Measurements from ENCODE around the gene RIN3.

RIN3 gene

DNA sequence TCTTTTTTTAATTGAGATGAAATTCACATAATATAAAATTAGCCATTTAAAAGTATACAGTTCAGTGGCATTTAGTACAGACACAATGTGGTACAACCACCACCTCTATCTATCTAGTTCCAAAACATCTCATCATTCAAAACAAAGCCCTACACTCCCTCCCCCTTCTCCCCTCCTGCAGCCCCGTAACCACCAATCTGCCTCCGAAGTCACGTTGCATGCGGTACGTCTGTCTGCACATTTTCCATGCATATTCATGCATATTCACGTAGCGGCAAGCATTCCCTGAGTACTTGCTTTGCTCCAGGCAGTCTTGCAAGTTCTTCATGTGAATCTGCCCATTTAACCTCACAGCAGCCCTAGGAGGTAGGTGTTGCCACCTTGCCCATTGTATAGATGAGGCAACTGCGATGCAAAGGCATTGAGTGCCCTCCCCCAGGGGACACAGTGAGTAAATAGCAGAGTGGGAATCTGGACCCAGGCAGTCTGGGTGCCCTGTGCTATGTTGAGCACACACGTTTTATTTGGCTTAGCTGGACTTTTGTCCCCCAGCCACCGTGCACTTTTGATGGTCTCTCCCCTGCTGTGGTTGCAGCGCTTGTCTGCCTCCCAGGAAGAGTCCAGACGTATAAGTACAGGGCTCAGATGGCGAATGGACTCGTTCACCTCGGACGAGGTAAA is 43.4 kb downstream of the RIN3 start:
- no peak for DNase-seq

DNA sequence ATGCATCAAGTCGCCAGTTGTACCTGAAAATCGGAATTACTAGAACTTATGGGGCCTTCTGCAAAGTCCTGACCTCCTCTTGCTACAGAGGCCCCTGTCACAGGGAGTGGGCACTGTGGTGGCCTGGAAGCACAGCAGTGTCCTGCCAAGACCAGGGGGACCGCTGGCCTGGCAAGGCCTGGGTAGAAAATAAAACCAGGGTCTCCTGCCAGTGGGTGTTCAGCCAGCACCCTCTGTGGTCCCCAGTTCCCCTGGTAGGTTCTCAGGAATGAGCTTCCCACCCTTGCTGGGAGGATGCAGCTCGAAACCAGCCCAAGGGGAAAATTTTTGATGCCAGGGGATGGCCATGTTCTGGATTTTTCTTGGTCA is 43.9 kb downstream of the RIN3 start:
- DNase-seq: no peak

DNA sequence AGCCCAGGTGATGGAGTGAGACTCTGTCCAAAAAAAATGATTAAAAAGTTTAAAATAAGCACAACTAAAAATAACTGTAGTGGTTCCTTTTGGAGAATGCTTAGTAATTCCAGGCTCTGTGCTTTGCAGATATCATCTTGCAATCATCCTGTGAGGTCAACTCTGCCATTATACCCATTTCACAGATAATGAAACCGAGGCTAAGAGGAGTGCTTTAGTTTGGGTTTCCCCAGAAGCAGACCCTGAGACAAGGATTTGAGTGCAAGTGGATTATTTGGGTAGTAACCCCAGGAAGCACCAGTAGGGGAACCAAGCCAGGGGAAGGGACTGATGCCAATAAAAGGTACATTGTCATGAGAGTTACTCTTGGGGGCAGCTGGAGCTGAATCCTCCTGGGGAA is 44.7 kb downstream of the RIN3 start:
- no peak for DNase-seq

DNA sequence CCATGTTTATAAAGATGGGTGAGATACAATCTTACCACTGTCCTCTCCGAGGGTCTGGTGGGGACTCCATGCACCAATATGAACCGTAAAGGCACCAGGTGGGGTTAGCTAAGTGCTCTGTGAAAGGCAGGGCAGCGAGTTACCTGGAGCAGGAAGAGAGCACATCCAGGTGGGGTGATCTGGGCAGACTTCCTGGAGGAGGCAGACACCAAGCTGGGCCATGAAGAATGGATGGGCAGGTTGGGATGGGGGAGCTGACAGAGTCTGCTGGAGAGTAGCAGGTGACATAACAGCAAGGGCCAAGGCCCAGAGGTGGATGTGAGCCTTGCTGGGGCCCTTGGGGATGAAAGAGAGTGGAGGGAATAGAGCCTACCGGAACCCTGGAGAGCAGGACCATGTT is 45.9 kb downstream of the RIN3 start:
- no peak for DNase-seq

DNA sequence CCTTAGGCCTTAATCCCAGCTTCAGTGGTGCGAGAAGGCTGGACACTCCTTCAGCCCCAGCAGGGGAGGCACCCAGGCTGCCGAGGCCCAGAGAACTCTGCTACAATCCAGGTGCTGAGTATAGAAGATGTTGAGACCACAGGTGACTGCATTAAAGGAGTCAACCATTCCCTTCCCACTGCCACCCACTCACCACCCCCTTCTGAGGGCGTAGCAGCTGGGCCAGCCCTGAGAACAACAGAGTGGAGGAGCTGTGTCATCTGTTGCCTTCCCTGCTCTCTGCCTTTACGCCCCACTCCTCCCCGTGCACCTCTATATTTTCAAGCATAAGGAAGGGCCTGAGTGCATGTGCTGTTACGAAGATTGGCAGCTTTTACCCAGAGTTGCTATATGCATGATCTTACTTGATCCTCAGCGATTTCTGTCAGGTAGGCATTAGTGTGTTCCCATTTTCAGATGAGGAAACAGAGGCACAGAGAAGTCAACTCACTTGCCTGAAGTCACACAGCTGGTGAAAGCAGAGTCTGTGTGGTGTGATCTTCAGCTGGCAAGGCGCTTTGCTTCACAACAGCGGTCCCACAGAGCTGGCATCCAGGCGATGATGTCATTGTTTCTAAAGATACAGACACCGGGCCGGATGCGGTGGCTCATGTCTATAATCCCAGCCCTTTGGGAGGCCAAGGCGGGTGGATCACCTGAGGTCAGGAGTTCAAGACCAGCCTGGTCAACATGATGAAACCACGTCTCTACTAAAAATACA is 46.7 kb downstream of the RIN3 start:
- no peak for DNase-seq

DNA sequence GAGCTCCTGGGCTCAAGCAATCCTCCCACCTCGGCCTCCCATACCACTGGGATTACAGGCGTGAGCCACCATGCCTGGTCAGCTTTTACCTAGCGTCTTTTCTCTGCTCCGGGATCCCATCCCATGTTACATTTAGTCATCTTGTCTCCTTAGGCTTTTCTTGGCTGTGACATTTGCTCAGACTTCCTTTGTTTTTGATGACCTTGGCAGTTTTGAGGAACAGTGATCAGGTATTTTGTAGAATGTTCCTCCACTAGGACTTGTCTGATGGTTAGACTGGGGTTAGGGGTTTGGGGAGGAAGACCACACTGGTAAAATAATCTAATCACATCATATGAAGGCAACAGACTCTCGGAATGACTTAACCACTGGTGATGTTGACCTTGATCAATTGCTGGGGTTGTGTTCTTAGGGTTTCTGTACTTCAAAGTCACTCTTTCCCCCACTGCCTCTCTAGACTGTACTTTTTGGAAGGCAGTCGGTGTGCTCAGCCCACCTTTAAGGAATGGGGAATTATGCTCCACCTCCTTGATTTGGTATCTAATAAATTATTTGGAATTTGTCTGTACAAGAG is 48.4 kb downstream of the RIN3 start:
- no peak for DNase-seq

DNA sequence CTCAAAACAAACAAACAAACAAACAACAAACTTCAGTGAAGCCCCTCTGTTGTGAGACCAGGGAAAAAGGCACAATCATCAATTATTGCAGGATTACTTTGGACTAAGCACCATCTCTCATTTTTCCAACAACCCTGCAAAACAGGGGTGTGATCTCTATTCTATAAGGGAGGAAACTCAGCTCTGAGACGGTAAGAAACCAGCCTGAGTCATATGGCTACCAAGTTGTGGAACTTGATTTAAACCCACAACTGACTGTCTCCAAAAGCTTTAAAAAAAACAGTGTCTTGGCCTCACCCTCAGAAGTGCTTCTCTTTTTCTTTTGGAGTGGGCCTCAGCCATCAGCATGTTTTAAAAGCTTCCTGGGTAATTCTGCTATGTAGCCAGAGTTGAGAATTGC is 49.8 kb downstream of the RIN3 start:
- DNase-seq: no peak

DNA sequence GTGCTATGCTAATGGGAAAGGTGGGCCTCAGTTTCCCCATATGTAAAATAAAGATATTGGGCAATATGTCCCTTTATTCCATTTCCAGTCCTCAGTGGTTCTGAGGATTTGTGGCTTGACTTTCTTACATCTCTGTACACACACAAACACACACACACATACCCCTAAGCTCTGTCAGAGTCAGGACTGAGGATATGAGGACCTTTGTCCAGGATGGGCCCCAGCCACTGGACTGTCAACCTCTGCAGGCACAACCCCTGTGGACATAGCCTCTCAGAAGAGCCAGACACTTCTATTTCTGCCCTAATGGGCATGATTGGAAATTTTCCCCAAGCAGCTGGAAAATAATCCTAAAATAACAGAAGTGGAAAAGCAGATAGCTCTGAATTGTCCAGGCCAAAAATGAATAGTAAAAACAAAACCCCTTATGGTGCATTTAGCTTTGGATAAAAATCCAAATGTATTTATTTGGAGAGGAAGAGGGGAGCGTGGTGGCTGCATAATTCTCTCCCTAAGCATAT is 50.2 kb downstream of the RIN3 start:
- no peak for DNase-seq

DNA sequence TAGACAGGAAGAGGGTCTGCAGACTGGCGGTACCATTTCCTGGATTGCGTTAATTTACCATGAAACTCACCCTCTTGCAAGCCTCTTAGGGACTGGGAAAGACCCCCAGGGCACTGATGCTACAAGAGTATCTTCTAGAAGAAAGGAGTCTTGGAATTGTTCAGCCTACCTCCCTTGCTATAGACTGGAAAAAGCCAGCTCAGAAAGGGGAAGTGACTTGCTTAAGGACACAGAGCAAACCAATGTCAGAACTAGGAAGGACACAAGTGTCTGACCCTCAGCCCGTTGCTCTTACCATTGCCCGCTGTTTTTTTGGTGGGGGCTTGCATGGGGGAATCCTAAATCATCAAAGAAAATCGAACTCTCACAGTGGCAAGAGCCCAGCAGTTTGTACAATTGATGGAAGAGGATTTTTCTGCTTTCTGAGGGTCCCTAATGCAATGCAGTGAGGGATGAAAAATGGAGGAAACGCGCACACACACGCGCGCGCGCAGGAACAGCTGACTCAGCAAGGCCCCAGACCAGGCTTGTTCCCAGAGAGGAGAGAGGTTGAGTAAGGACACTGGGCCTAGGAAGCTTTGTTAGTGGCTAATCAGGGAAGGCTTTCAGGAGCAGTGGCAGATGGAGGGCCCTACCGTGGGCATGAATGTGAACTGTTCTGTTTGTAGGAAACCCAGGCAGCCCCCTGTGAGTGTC is 50.9 kb downstream of the RIN3 start:
- DNase-seq: no peak

DNA sequence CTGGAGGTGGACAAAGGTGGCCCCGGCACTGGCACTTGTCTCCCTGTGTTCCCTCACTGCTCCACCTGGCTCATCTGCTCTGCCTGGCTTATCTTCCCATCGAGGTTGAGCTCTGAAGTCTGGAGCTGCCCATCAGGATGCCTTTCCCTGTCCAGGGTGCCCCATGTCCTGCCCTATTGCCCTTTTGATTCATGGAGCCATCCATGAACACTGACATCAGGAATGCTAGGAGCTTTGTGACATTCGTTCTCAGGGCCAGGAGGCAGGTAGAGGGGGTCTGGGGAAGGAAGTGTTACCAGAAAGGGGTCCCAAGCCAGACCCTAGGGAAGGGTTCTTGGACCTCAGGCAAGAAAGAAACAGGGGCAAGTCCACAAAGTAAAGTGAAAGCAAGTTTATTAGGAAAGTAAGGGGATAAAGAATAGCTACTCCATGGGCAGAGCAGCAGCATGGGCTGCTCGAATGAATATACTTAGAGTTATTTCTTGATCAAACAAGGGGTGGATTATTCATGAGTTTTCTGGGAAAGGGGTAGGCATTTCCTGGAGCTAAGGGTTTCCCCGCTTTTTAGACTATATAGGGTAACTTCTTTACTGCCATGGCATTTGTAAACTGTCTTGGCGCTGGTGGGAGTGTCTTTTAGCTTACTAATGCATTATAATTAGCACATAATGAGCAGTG is 51.6 kb downstream of the RIN3 start:
- DNase-seq: no peak

DNA sequence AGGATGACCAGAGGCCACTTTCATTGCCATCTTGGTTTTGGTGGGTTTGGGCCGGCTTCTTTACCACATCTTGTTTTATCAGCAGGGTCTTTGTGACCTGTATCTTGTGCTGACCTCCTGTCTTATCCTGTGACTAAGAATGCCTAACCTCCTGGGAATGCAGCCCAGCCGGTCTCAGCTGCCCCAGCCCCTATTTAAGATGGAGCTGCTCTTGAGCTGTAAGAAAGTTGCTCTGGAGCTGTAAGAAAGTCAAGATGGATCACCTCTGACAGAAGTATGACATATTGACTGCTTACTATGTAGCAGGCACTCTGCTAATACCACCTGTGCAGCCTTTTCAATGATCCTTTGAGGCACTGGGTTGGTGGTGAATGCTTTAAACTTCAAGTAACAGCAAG is 52.1 kb downstream of the RIN3 start:
- DNase-seq: no peak

DNA sequence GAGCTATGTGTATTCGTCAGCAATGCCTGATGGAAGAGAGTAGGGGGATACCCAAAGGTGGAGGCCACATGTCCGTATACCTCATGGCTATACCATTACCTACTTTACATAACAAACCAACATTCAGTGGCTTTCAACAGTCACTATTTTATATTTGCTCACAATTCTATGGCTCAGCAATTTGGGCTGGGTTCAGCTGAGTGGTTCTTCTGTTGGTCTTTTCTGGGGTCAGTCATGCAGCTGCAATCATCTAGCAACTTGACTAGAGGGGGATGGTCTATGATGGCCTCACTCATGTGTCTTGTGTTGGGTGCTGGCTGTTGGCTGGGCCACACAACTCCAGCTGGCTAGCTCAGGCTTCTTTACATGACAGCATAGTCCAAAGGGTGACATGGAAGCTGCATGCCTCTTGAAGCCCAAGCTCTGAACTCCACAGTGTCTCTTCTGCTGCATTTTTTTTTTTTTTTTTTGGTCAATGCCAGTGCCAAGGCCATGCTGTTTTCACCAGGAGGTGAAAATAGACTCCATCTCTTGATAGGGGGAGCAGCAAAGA is 53.7 kb downstream of the RIN3 start:
- no peak for DNase-seq

DNA sequence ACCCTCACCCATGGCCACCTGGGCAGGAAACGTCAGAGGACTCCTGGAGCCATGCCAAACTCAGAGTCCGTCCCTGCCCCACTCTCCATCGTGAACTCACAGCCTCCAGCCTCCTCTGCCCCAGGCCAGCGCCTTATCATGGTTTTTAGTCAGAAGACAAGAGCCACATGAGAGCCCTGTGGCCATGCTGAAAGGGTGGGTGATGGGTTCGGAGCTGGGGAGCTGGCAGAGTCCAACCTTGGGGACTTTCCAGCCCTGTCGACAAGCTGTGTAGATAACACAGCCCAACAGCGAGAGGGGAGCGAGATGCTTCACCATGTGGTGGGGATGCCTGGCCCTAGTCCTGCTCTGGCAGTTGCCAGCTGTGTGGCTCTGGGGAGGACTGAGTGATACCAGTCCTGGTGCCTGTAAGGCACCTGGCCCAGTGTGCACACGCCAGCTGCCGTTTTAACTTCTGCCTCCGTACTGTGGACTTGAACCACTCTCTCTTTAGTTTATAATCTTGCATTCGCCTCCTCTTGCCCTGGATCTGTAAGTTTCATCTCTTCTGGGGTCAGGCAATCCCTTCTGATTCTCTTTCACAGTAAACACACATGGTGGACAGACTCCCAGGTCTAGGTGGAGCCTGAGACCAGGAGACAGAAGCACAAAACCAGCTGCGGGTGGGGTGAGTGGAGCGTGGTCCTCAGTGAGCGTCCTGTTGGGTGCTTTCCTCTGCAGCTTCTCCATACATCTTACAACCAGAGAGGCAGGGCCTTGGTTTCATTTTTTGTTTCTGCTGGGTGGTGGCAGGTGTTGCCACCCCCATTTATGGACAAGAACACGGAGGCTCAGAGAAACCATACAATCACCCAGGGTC is 55.3 kb downstream of the RIN3 start:
- DNase-seq: no peak

DNA sequence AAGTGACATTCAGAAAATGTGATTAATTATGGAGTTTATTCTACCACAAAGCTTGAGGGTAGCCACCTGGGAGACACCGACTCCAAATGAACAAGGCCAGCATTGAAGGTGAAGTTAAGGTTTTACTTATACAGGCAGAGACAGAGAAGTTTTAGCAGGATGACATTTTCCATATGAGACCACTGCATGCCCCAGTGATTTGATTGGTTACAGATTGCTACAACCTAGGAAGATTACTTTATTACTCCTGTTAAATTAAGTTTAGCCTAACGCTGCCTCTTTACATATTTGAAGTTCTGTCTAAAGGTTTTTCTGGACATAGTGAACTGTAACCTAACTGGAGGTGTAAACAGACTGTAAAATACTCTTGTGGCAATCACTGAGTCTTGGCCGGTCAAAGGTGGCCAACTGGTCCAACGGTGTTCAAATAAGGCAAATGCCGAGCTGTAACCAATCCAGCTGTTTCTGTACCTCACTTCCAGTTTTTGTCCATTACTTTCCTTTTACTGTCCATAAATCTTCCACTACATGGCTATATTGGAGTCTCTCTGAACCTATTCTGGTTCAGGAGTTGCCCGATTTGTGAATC is 57.2 kb downstream of the RIN3 start:
- DNase-seq: no peak

DNA sequence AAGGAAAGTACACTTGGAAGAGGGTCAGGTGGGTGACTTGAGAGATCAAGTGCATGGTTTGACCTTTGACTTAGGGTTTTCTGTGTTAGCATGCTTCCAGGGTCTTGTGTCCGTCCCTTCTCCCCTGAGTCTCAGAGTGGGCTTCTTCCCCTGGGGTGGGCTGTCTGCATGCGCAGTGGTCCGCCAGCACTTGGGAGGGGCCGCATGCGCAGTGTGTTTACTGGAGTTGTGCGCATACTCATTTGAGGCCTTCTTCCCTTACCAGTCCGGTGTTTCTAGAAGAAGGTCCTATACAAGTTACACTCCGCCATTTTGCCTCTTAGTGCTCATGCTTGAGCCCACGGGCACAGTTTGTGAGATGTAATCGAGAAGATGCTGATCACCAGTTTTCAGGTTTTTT is 58.5 kb downstream of the RIN3 start:
- no peak for DNase-seq

DNA sequence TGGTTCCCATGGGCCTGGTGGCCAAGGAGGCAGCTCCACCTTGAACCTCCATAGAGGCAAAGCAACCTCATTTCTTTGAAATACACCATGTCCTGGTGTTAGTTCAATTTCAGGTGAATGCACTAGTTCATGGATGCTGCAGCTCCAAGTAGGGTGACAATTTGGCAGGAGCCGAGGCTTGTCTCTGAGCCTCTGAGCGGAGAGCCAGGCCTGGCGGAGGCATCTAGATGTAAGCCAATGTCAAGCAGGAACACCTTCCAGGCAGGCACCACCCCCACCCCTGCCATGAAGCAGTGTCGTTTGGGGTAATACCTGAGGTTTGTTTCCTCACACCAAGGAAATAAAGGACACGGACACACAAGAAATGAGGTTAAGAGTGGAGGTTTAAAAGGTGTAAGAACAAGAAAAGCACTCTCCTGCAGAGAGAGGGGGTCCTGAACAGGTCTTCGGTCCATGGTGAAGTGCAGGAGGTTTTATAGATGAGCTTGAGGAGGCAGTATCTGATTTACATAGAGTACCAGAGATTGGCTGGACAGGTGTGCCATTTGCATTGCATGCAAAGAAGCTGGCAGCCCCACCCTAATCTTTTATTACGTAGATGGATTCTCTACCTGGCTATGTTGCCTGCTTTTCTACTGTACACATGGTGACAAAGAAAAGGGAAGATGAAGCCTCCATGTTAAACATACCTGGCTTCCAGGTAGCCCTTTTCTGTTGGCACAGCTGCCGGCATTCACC is 60.3 kb downstream of the RIN3 start:
- DNase-seq: no peak

DNA sequence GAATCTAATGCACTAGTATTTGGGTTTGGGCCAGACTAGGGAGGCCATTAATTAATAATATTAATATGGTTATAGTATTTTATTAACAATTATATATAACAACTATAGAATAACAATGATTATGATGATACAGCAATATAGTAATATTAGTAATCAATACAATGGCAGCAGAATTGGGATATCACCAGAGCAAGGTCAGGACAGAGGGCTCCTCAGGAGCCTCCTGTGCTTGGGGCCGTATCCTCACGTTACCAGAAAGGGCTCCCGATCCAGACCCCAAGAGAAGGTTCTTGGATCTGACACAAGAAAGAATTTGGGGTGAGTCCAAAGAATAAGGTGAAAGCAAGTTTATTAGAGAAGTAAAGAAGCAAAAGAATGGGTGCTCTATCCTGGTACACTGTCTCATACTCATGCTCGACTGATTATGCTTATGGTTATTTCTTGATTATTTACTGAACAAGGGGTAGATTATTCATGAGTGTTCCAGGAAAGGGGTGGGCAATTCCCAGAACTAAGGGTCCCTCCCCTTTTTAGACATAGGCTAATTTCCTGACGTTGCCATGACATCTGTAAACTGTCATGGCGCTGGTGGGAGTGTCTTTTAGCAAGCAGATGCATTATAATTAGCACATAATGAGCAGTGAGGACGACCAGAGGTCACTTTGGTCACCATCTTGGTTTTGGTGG is 61.6 kb downstream of the RIN3 start:
- DNase-seq: no peak

DNA sequence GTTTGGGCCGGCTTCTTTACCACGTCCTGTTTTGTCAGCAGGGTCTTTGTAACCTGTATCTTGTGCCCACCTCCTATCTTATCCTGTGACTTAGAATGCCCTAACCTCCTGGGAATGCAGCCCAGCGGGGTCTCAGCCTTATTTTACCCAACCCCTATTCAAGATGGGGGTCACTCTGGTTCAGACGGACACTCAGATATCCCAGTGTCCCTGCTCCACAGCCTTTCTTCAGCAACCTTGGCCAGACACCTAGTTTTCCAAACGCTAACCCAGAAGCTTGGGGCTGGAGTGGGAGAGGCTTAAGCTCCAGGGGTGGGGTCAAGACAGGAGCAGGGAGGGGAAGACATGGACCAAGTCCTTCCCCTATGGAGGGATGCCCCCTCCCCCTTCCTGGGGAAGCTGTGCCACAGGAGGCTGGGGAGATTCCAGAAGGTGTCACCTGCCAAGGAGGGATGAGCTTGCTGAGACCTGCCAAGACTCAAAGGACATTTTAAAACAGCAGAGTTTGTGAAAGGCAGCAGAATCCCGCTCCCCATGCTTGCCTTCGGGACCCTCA is 62.2 kb downstream of the RIN3 start:
- DNase-seq: no peak

DNA sequence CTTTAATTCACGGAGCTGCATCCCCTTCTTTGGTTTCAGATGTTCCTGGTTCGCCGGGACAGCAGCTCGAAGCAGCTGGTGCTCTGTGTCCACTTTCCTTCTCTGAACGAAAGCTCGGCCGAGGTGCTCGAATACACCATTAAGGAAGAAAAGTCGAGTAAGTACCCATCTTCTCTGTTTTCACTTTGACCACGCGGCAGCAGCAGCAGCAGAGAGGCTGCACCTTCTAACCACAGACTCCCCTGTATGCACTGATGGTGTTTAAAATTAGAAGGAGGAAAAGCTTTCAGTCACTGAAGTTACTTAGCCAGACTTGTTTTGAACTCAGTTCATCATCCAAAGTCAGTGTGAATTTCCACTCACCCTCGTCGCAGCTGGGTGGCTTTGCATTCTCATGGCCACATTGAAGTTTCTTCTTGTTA is 63.8 kb downstream of the RIN3 start:
- no peak for DNase-seq

DNA sequence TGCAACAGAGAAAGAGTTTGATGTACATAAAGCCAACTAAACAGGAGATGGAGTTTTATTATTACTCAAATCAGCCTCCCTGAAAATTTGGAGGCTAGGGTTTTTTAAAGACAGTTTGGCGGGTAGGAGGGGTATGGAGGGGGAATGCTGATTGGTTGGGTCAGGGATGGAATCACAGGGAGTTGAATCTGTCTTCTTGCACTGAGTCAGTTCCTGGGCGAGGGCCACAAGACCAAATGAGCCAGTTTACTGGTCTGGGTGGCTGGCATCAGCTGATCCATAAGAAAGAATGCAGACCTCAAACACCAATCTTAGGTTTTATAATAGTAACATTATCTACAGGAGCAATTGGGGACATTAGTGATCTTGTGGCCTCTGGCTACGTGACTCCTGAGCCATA is 64.9 kb downstream of the RIN3 start:
- DNase-seq: no peak

Measured in activated CD8-positive, alpha-beta memory T cell treated with anti-CD3 and anti-CD28 coated beads, Interleukin-2, amount 50 U/mL, for 48 hours (primary cell).